ENCODE results near the gene PAXIP1. TPM values are rescaled to one million over a fixed set of nuclear protein-coding genes. Genes with fewer than 3 reads are reported as not detected.
"Not testable (repeated sequence)": the region's sequence is repeated elsewhere in the genome, so short reads cannot be mapped to it uniquely, and the experiment has no call there.

Gene PAXIP1
- total RNA-seq = 37.8 and 38.9 TPM in 2 replicates

GRCh38 chr7:155003092-155003375, at the start of gene PAXIP1:
Gene PAXIP1 (minus strand): TSS chr7:155003124. CDS start chr7:155002929, 195 bp downstream.
- Mint-ChIP-seq H3K27ac (peak within 1 kb of the TSS; percentile 95), H3K36me3 (ENCODE audit: low read depth) (peaks cover 29% of the 10 kb centered on the region), H3K4me1 (peaks cover 8% of the 10 kb centered on the region), H3K4me3 (peak within 1 kb of the TSS; percentile 94), H3K27me3 (no peaks in the 10 kb centered on the region), H3K9me3 (no peaks in the 10 kb centered on the region)
- intact Hi-C loops (cut with micrococcal nuclease) = loop anchor here (1.0 to 10.0 kb wide), 6 partner anchors 69 to 639 kb away; partner anchors contain the start of genes HTR5A, INSIG1 and RBM33
- DNase-seq = no peak

GRCh38 chr7:155051355-155051754, 48.4 kb upstream of the PAXIP1 start:
- no peak overlapping the region for H3K27ac Mint-ChIP-seq
- H3K4me1 Mint-ChIP-seq = no peaks in the 10 kb centered on the region
- peaks cover 4% of the 10 kb centered on the region for H3K27me3 Mint-ChIP-seq
- DNase-seq = no peak
- intact Hi-C loops (cut with micrococcal nuclease) = no loop called here
- no peaks in the 10 kb centered on the region for H3K36me3 Mint-ChIP-seq (ENCODE audit: low read depth)
- H3K9me3 Mint-ChIP-seq = no peaks in the 10 kb centered on the region
- no peak overlapping the region for H3K4me3 Mint-ChIP-seq

GRCh38 chr7:155048006-155048405, 45.1 kb upstream of the PAXIP1 start:
- Mint-ChIP-seq H3K36me3 (ENCODE audit: low read depth) (no peaks in the 10 kb centered on the region), H3K4me1 (no peaks in the 10 kb centered on the region), H3K9me3 (no peaks in the 10 kb centered on the region), H3K4me3 (no peak overlapping the region), H3K27me3 (peaks cover 6% of the 10 kb centered on the region), H3K27ac (no peak overlapping the region)
- intact Hi-C loops (cut with micrococcal nuclease) = no loop called here
- no peak for DNase-seq

GRCh38 chr7:155043756-155044155, 40.8 kb upstream of the PAXIP1 start:
- intact Hi-C loops (cut with micrococcal nuclease) = no loop called here
- H3K4me3 Mint-ChIP-seq = no peak overlapping the region

GRCh38 chr7:155038335-155038734, 35.4 kb upstream of the PAXIP1 start:
- Mint-ChIP-seq H3K27ac (no peak overlapping the region), H3K36me3 (ENCODE audit: low read depth) (no peaks in the 10 kb centered on the region), H3K27me3 (peaks cover 14% of the 10 kb centered on the region), H3K4me3 (no peak overlapping the region), H3K4me1 (no peaks in the 10 kb centered on the region), H3K9me3 (no peaks in the 10 kb centered on the region)
- intact Hi-C loops (cut with micrococcal nuclease) = no loop called here
- DNase-seq = no peak

More at GRCh38 chr7:155043756-155044155, 40.8 kb upstream of the PAXIP1 start:
- Mint-ChIP-seq H3K9me3 (no peaks in the 10 kb centered on the region), H3K27ac (no peak overlapping the region), H3K36me3 (ENCODE audit: low read depth) (no peaks in the 10 kb centered on the region), H3K4me1 (no peaks in the 10 kb centered on the region), H3K27me3 (peaks cover 12% of the 10 kb centered on the region)
- DNase-seq = no peak

- intact Hi-C loops (cut with micrococcal nuclease); H3K27ac Mint-ChIP-seq; H3K4me3 Mint-ChIP-seq; H3K27me3 Mint-ChIP-seq; DNase-seq; H3K36me3 Mint-ChIP-seq (ENCODE audit: low read depth); H3K4me1 Mint-ChIP-seq; H3K9me3 Mint-ChIP-seq: not testable (repeated sequence)
Measured at GRCh38 chr7:155034495-155034894, 31.6 kb upstream of the PAXIP1 start.

GRCh38 chr7:155032978-155033377, 30.1 kb upstream of the PAXIP1 start:
- no peaks in the 10 kb centered on the region for H3K4me1 Mint-ChIP-seq
- H3K27me3 Mint-ChIP-seq = peaks cover 9% of the 10 kb centered on the region
- intact Hi-C loops (cut with micrococcal nuclease) = no loop called here
- no peak for DNase-seq
- no peak overlapping the region for H3K4me3 Mint-ChIP-seq
- no peaks in the 10 kb centered on the region for H3K9me3 Mint-ChIP-seq
- H3K27ac Mint-ChIP-seq = no peak overlapping the region
- no peaks in the 10 kb centered on the region for H3K36me3 Mint-ChIP-seq (ENCODE audit: low read depth)

GRCh38 chr7:155027879-155028278, 25.0 kb upstream of the PAXIP1 start:
- H3K27ac Mint-ChIP-seq = no peak overlapping the region
- intact Hi-C loops (cut with micrococcal nuclease) = no loop called here
- no peak for DNase-seq
- no peak overlapping the region for H3K4me3 Mint-ChIP-seq
- H3K9me3 Mint-ChIP-seq = peaks cover 9% of the 10 kb centered on the region
- peaks cover 2% of the 10 kb centered on the region for H3K36me3 Mint-ChIP-seq (ENCODE audit: low read depth)
- peaks cover 5% of the 10 kb centered on the region for H3K4me1 Mint-ChIP-seq
- H3K27me3 Mint-ChIP-seq = peaks cover 8% of the 10 kb centered on the region

- H3K4me1 Mint-ChIP-seq = no peaks in the 10 kb centered on the region
- H3K27ac Mint-ChIP-seq = no peak overlapping the region
- no peaks in the 10 kb centered on the region for H3K36me3 Mint-ChIP-seq (ENCODE audit: low read depth)
- no peak for DNase-seq
- intact Hi-C loops (cut with micrococcal nuclease) = no loop called here
- H3K9me3 Mint-ChIP-seq = peaks cover 4% of the 10 kb centered on the region
- no peak overlapping the region for H3K4me3 Mint-ChIP-seq
- H3K27me3 Mint-ChIP-seq = peaks cover 5% of the 10 kb centered on the region
Measured at GRCh38 chr7:155021699-155022145, 18.8 kb upstream of the PAXIP1 start.

- H3K27me3 Mint-ChIP-seq = peaks cover 5% of the 10 kb centered on the region
- H3K4me1 Mint-ChIP-seq = no peaks in the 10 kb centered on the region
- no peak overlapping the region for H3K4me3 Mint-ChIP-seq
- peaks cover 4% of the 10 kb centered on the region for H3K9me3 Mint-ChIP-seq
- intact Hi-C loops (cut with micrococcal nuclease) = no loop called here
- no peak for DNase-seq
- H3K27ac Mint-ChIP-seq = no peak overlapping the region
- H3K36me3 Mint-ChIP-seq (ENCODE audit: low read depth) = no peaks in the 10 kb centered on the region
Measured at GRCh38 chr7:155020996-155021395, 18.1 kb upstream of the PAXIP1 start.

- Mint-ChIP-seq H3K36me3 (ENCODE audit: low read depth) (no peaks in the 10 kb centered on the region), H3K4me3 (no peak overlapping the region), H3K9me3 (no peaks in the 10 kb centered on the region), H3K4me1 (no peaks in the 10 kb centered on the region), H3K27ac (no peak overlapping the region), H3K27me3 (peaks cover 2% of the 10 kb centered on the region)
- DNase-seq = no peak
- intact Hi-C loops (cut with micrococcal nuclease) = no loop called here
Measured at GRCh38 chr7:155017834-155018233, 14.9 kb upstream of the PAXIP1 start.

- H3K9me3 Mint-ChIP-seq = no peaks in the 10 kb centered on the region
- DNase-seq = no peak
- H3K4me3 Mint-ChIP-seq = no peak overlapping the region
- peaks cover 3% of the 10 kb centered on the region for H3K4me1 Mint-ChIP-seq
- H3K27me3 Mint-ChIP-seq = no peaks in the 10 kb centered on the region
- peaks cover 11% of the 10 kb centered on the region for H3K36me3 Mint-ChIP-seq (ENCODE audit: low read depth)
- intact Hi-C loops (cut with micrococcal nuclease) = no loop called here
- H3K27ac Mint-ChIP-seq = no peak overlapping the region
Measured at GRCh38 chr7:155011086-155011485, 8.2 kb upstream of the PAXIP1 start.

- Mint-ChIP-seq H3K9me3 (no peaks in the 10 kb centered on the region), H3K36me3 (ENCODE audit: low read depth) (peaks cover 21% of the 10 kb centered on the region), H3K4me3 (no peak overlapping the region), H3K4me1 (peaks cover 4% of the 10 kb centered on the region), H3K27ac (no peak overlapping the region), H3K27me3 (no peaks in the 10 kb centered on the region)
- peak; percentile 73 for DNase-seq
- intact Hi-C loops (cut with micrococcal nuclease) = loop anchor here (10.0 kb wide), 1 partner anchor 335 kb away; no protein-coding TSS in a partner anchor
Measured at GRCh38 chr7:155009570-155010157, 6.7 kb upstream of the PAXIP1 start.

- Mint-ChIP-seq H3K27me3 (no peaks in the 10 kb centered on the region), H3K4me1 (peaks cover 9% of the 10 kb centered on the region), H3K27ac (no peak overlapping the region), H3K9me3 (no peaks in the 10 kb centered on the region), H3K36me3 (ENCODE audit: low read depth) (peaks cover 27% of the 10 kb centered on the region), H3K4me3 (no peak overlapping the region)
- peak; percentile 73 for DNase-seq
- intact Hi-C loops (cut with micrococcal nuclease) = loop anchor here (10.0 kb wide), 1 partner anchor 337 kb away; no protein-coding TSS in a partner anchor
Measured at GRCh38 chr7:155007947-155008346, 5.0 kb upstream of the PAXIP1 start.
